HG03432 (cell line): ENCODE results near the gene SORCS2.

Experiments used
- ATAC-seq: cut with Tn5 transposase; IDR thresholded peaks from one replicate; pipeline ENCODE4 v1.9.1; 2021; ENCODE audit warnings: mild to moderate bottlenecking, moderate library complexity; ENCODE audit not compliant: unreplicated experiment

Gene SORCS2

GRCh38 chr4:7241597-7242125 lies 49.3 kb downstream of the SORCS2 start:
- ATAC-seq = no peak

- ATAC-seq = no peak
Measured at GRCh38 chr4:7242766-7243165, 50.4 kb downstream of the SORCS2 start.

- ATAC-seq = no peak
Measured at GRCh38 chr4:7243609-7244330, 51.4 kb downstream of the SORCS2 start.

- no peak for ATAC-seq
Measured at GRCh38 chr4:7244331-7244665, 52.0 kb downstream of the SORCS2 start.

- no peak for ATAC-seq
Measured at GRCh38 chr4:7244751-7245320, 52.5 kb downstream of the SORCS2 start.

- ATAC-seq = no peak
Measured at GRCh38 chr4:7247521-7247920, 55.2 kb downstream of the SORCS2 start.

- no peak for ATAC-seq
Measured at GRCh38 chr4:7247946-7248345, 55.6 kb downstream of the SORCS2 start.

- ATAC-seq = no peak
Measured at GRCh38 chr4:7248857-7249256, 56.5 kb downstream of the SORCS2 start.

- ATAC-seq = no peak
Measured at GRCh38 chr4:7251321-7251720, 59.0 kb downstream of the SORCS2 start.

- no peak for ATAC-seq
Measured at GRCh38 chr4:7252051-7252450, 59.7 kb downstream of the SORCS2 start.

GRCh38 chr4:7252510-7253340 lies 60.4 kb downstream of the SORCS2 start:
- no peak for ATAC-seq

- ATAC-seq = no peak
Measured at GRCh38 chr4:7253341-7253700, 61.0 kb downstream of the SORCS2 start.

GRCh38 chr4:7253837-7254236 lies 61.5 kb downstream of the SORCS2 start:
- no peak for ATAC-seq

GRCh38 chr4:7254736-7255487 lies 62.6 kb downstream of the SORCS2 start:
- peak; percentile 96 for ATAC-seq

GRCh38 chr4:7255488-7255881 lies 63.1 kb downstream of the SORCS2 start:
- no peak for ATAC-seq

- no peak for ATAC-seq
Measured at GRCh38 chr4:7255996-7256395, 63.7 kb downstream of the SORCS2 start.

- ATAC-seq = no peak
Measured at GRCh38 chr4:7256984-7257810, 64.9 kb downstream of the SORCS2 start.

GRCh38 chr4:7259039-7259438 lies 66.7 kb downstream of the SORCS2 start:
- ATAC-seq = no peak

GRCh38 chr4:7260569-7260968 lies 68.2 kb downstream of the SORCS2 start:
- ATAC-seq = no peak

- no peak for ATAC-seq
Measured at GRCh38 chr4:7261087-7261486, 68.7 kb downstream of the SORCS2 start.
